ENCODE measurements around the gene EDNRA. TPM values are rescaled to one million over a fixed set of nuclear protein-coding genes. Genes with fewer than 3 reads are reported as not detected.

Gene EDNRA
- total and polyA plus RNA-seq, 2 donors (not counting 3 experiments of a cell fraction or from before 2014, with no cell fraction given): 0.01 TPM; not detected in 1

DNA sequence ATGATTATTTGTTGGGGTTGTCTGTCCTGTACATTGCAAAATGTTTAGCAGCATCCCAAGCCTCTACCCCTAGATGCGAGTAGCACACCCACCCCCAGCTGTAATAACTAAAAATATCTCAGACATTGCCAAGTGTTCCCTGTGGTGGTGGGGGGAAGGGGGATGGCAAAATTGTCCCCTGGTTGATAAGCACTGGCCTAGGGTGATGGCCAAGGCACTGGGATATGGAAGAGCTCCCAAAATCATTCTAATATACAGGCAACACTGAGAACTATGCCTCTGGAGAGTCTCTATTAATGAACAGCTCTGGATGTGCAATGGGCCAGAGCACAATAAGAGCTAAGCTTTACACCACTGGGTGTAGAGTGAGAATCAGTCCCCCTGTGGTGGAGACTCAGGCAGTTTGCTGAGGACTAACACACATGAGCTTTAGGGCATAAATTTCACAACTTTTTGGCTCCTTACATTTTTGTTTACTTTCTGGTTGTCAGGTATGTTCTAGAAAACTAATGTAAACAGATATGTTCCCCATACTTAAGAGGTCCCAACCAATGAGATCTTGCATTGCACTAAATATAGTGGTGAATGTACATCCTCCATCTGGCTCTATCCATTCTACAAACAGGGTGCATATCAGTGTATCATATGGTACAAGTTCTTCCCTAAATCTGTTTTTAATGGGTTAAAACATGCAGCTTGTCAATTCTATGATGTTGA lies 34.5 kb downstream of the EDNRA start:
- no peaks in the 10 kb centered on the region for H3K4me1 ChIP-seq (ENCODE audit: control insufficient read depth, extremely low read depth, insufficient read depth, low read length)
- FAIRE-seq: no peak
- BruUV-seq (replicated peaks): no TSS peak
- no peak overlapping the region for H3K27ac ChIP-seq (ENCODE audit: insufficient read depth, low read depth, low read length)
- no peak for DNase-seq (ENCODE audit: low read depth, low spot score)
- CTCF ChIA-PET: interaction anchor here (1.3 to 3.5 kb wide), 2 partner anchors 74 to 496 kb away, joined by 3 to 27 read pairs; no protein-coding TSS in a partner anchor
- dilution Hi-C loops (cut with MboI; ENCODE audit: extremely low pct_ligation_motif_present, low sequenced_read_pairs) (no loop called here), intact Hi-C loops (cut with micrococcal nuclease) (no loop called here)
- no peaks in the 10 kb centered on the region for H3K36me3 ChIP-seq (ENCODE audit: control insufficient read depth in 2 of 2, extremely low read depth in 1 of 2, insufficient read depth in 2 of 2, low read length in 2 of 2)
- TF ChIP-seq POLR2A (IDR thresholded peaks at IDR 0.05; ENCODE audit: low read depth, low read length): no peak
- TF ChIP-seq, protein P1, sequence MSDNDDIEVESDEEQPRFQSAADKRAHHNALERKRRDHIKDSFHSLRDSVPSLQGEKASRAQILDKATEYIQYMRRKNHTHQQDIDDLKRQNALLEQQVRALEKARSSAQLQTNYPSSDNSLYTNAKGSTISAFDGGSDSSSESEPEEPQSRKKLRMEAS (IDR thresholded peaks at IDR 0.05; ENCODE audit: insufficient read depth, insufficient read length): no peak
- no peak for TF ChIP-seq EZH2 (IDR thresholded peaks at IDR 0.05; ENCODE audit: borderline replicate concordance, low read depth, low read length, severe bottlenecking)
- TF ChIP-seq MYC (IDR thresholded peaks at IDR 0.05; ENCODE audit: low read depth, low read length): no peak
- no peaks in the 10 kb centered on the region for H3K9me3 ChIP-seq (replicated peaks; ENCODE audit: control insufficient read depth, insufficient read depth, low read length)
- no peak overlapping the region for H3K4me2 ChIP-seq (ENCODE audit: insufficient read depth, low read length)
- H3K27me3 ChIP-seq (ENCODE audit: control insufficient read depth in 2 of 2, insufficient read depth in 2 of 2, low read length in 2 of 2): peaks cover 4 to 10% of the 10 kb centered on the region in 2 experiments
- no peaks in the 10 kb centered on the region for H3K9me1 ChIP-seq (replicated peaks; ENCODE audit: control insufficient read depth, extremely low read depth, insufficient read depth, low read length)
- peaks cover 2% of the 10 kb centered on the region for H4K20me1 ChIP-seq (replicated peaks; ENCODE audit: control insufficient read depth, extremely low read depth, insufficient read depth, low read length)
- no peak overlapping the region for H2AFZ ChIP-seq (ENCODE audit: low read depth, low read length)
- H3K4me3 ChIP-seq (replicated peaks in 1 of 3; ENCODE audit: insufficient read depth in 1 of 3, low read depth in 1 of 3, low read length in 3 of 3): no peak overlapping the region
- H3K79me2 ChIP-seq (ENCODE audit: control insufficient read depth, insufficient read depth, low read length): no peaks in the 10 kb centered on the region
- no peak overlapping the region for H3K9ac ChIP-seq (replicated peaks; ENCODE audit: extremely low read depth, insufficient read depth, low read length)
- POLR2A ChIA-PET: no interaction called here

GRCh38 chr4:147516133-147516532 lies 35.2 kb downstream of the EDNRA start:
- POLR2A ChIA-PET: no interaction called here
- no peak for TF ChIP-seq MYC (IDR thresholded peaks at IDR 0.05; ENCODE audit: low read depth, low read length)
- no peak for TF ChIP-seq POLR2AphosphoS5 (IDR thresholded peaks at IDR 0.05; ENCODE audit: insufficient read depth, low read depth, low read length)
- no peak for TF ChIP-seq FOS (IDR thresholded peaks at IDR 0.05; ENCODE audit: borderline replicate concordance, insufficient read depth, low read length)
- TF ChIP-seq POLR2A (IDR thresholded peaks at IDR 0.05; ENCODE audit: low read depth, low read length): no peak
- no peak for TF ChIP-seq JUN (IDR thresholded peaks at IDR 0.05; ENCODE audit: borderline replicate concordance, insufficient read depth, insufficient read length, low read depth)
- TF ChIP-seq, protein P1 (IDR thresholded peaks at IDR 0.05; ENCODE audit: insufficient read depth, insufficient read length): no peak
- TF ChIP-seq, protein P2, sequence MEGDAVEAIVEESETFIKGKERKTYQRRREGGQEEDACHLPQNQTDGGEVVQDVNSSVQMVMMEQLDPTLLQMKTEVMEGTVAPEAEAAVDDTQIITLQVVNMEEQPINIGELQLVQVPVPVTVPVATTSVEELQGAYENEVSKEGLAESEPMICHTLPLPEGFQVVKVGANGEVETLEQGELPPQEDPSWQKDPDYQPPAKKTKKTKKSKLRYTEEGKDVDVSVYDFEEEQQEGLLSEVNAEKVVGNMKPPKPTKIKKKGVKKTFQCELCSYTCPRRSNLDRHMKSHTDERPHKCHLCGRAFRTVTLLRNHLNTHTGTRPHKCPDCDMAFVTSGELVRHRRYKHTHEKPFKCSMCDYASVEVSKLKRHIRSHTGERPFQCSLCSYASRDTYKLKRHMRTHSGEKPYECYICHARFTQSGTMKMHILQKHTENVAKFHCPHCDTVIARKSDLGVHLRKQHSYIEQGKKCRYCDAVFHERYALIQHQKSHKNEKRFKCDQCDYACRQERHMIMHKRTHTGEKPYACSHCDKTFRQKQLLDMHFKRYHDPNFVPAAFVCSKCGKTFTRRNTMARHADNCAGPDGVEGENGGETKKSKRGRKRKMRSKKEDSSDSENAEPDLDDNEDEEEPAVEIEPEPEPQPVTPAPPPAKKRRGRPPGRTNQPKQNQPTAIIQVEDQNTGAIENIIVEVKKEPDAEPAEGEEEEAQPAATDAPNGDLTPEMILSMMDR (IDR thresholded peaks at IDR 0.05; ENCODE audit: extremely low read depth in 1 of 2, insufficient read depth in 1 of 2, low read depth in 1 of 2, low read length in 2 of 2): no peak
- TF ChIP-seq GATA2 (IDR thresholded peaks at IDR 0.05; ENCODE audit: insufficient read depth, insufficient read length, low read depth, low read length): no peak
- TF ChIP-seq EZH2 (IDR thresholded peaks at IDR 0.05; ENCODE audit: borderline replicate concordance, low read depth, low read length, severe bottlenecking): no peak
- H3K9ac ChIP-seq (replicated peaks; ENCODE audit: extremely low read depth, insufficient read depth, low read length): no peak overlapping the region
- intact Hi-C loops (cut with micrococcal nuclease): no loop called here
- H3K79me2 ChIP-seq (ENCODE audit: control insufficient read depth, insufficient read depth, low read length): no peaks in the 10 kb centered on the region
- H3K9me3 ChIP-seq (replicated peaks; ENCODE audit: control insufficient read depth, insufficient read depth, low read length): no peaks in the 10 kb centered on the region
- no peak overlapping the region for H2AFZ ChIP-seq (ENCODE audit: low read depth, low read length)
- no peaks in the 10 kb centered on the region for H3K9me1 ChIP-seq (replicated peaks; ENCODE audit: control insufficient read depth, extremely low read depth, insufficient read depth, low read length)
- CTCF ChIA-PET: interaction anchor here (1.3 to 3.5 kb wide), 2 partner anchors 74 to 497 kb away, joined by 3 to 27 read pairs; no protein-coding TSS in a partner anchor
- H3K4me3 ChIP-seq (replicated peaks in 1 of 3; ENCODE audit: insufficient read depth in 1 of 3, low read depth in 1 of 3, low read length in 3 of 3): no peak overlapping the region
- no peak overlapping the region for H3K27ac ChIP-seq (ENCODE audit: insufficient read depth, low read depth, low read length)
- no peak overlapping the region for H3K4me2 ChIP-seq (ENCODE audit: insufficient read depth, low read length)
- no peaks in the 10 kb centered on the region for H3K36me3 ChIP-seq (ENCODE audit: control insufficient read depth in 2 of 2, extremely low read depth in 1 of 2, insufficient read depth in 2 of 2, low read length in 2 of 2)
- no peak for FAIRE-seq
- BruUV-seq (replicated peaks): no TSS peak
- H3K27me3 ChIP-seq (ENCODE audit: control insufficient read depth in 2 of 2, insufficient read depth in 2 of 2, low read length in 2 of 2): peaks cover 4 to 9% of the 10 kb centered on the region in 2 experiments
- no peaks in the 10 kb centered on the region for H3K4me1 ChIP-seq (ENCODE audit: control insufficient read depth, extremely low read depth, insufficient read depth, low read length)
- peaks cover 2% of the 10 kb centered on the region for H4K20me1 ChIP-seq (replicated peaks; ENCODE audit: control insufficient read depth, extremely low read depth, insufficient read depth, low read length)
- dilution Hi-C loops (cut with MboI; ENCODE audit: extremely low pct_ligation_motif_present, low sequenced_read_pairs): no loop called here
- no peak for DNase-seq (ENCODE audit: low read depth, low spot score)
